HepG2 (cell line): Measurements from ENCODE around the gene NEIL3. TPM values are rescaled to one million over a fixed set of nuclear protein-coding genes. Genes with fewer than 3 reads are reported as not detected.

Source experiments
- ATM ChIP-seq: fragments of 450-650 bp; IDR thresholded peaks from 2 replicates; pipeline ENCODE4 v1.7.1; 2017; ENCODE audit warnings: mild to moderate bottlenecking, borderline replicate concordance
- BATF2 ChIP-seq: sonication (generic); formaldehyde crosslinking; IDR thresholded peaks from 2 replicates; pipeline ENCODE4 v1.8.0; 2022; ENCODE audit warnings: mild to moderate bottlenecking, missing genetic modification reagents, moderate library complexity
- CHD2 ChIP-seq: IDR thresholded peaks from 2 replicates; pipeline ENCODE4 v1.6.1; 2011; ENCODE audit warnings: low read depth, low read length, improper control_type of control experiment
- HNF4A ChIP-seq: sonication (generic); formaldehyde crosslinking; IDR thresholded peaks from 2 replicates; pipeline ENCODE4 v1.4.0; 2020; ENCODE audit warnings: missing genetic modification reagents
- JUND ChIP-seq: sonication (generic); formaldehyde crosslinking; IDR thresholded peaks from 2 replicates; pipeline ENCODE4 v1.8.0; 2022; ENCODE audit warnings: mild to moderate bottlenecking, missing genetic modification reagents
- KDM1A ChIP-seq: IDR thresholded peaks from 2 replicates; pipeline ENCODE4 v1.6.1; 2016; ENCODE audit warnings: missing compliant biosample characterization
- NAIF1 ChIP-seq: sonication (generic); formaldehyde crosslinking; IDR thresholded peaks from 2 replicates; pipeline ENCODE4 v1.5.0; 2020; ENCODE audit warnings: mild to moderate bottlenecking, missing genetic modification reagents, borderline replicate concordance
- POLR2AphosphoS5 ChIP-seq: IDR thresholded peaks from 2 replicates; pipeline ENCODE4 v1.6.1; 2012; ENCODE audit warnings: low read depth, low read length
- POLR2G ChIP-seq: fragments of 200-400 bp; formaldehyde crosslinking; IDR thresholded peaks from 2 replicates; pipeline ENCODE4 v1.6.1; 2018; ENCODE audit warnings: mild to moderate bottlenecking, low read depth, low read length, moderate library complexity
- SP140L ChIP-seq: sonication (generic); formaldehyde crosslinking; IDR thresholded peaks from 2 replicates; pipeline ENCODE4 v1.4.0; 2020; ENCODE audit warnings: missing genetic modification reagents, borderline replicate concordance
- TCF12 ChIP-seq, 2 experiments: fragments of 450-650 bp in 1 of 2; sonication (generic) in 1 of 2; formaldehyde crosslinking in 1 of 2; IDR thresholded peaks; 2 replicates each; pipeline versions ENCODE4 v1.6.1 to v1.8.0; 2017 to 2022; ENCODE audit warnings: antibody characterized with exemption in 1 of 2, mild to moderate bottlenecking in 1 of 2, missing genetic modification reagents in 1 of 2, moderate library complexity in 1 of 2
- ZBTB21 ChIP-seq: sonication (generic); formaldehyde crosslinking; IDR thresholded peaks from 2 replicates; pipeline ENCODE4 v1.4.0; 2020; ENCODE audit warnings: missing genetic modification reagents
- ZBTB26 ChIP-seq: IDR thresholded peaks from 2 replicates; pipeline ENCODE4 v1.6.1; 2016; ENCODE audit warnings: missing compliant biosample characterization, missing genetic modification reagents, borderline replicate concordance
- ZFAT ChIP-seq: sonication (generic); formaldehyde crosslinking; conservative IDR thresholded peaks from 2 replicates; pipeline ENCODE4 v1.8.1; 2023; ENCODE audit warnings: missing genetic modification reagents, inconsistent platforms
- ZFP82 ChIP-seq: sonication (generic); formaldehyde crosslinking; IDR thresholded peaks from 2 replicates; pipeline ENCODE4 v1.5.1; 2020; ENCODE audit warnings: mild to moderate bottlenecking, missing genetic modification reagents, borderline replicate concordance
- ZFYVE20 ChIP-seq: sonication (generic); formaldehyde crosslinking; IDR thresholded peaks from 2 replicates; pipeline ENCODE4 v1.8.0; 2023; ENCODE audit warnings: low read depth, mild to moderate bottlenecking, moderate library complexity, missing genetic modification reagents, borderline replicate concordance
- ZKSCAN1 ChIP-seq: fragments of 150-350 bp; IDR thresholded peaks from 2 replicates; pipeline ENCODE4 v1.6.1; 2014; ENCODE audit warnings: low read length
- ZKSCAN8 ChIP-seq: IDR thresholded peaks from 2 replicates; pipeline ENCODE4 v1.6.1; 2016; ENCODE audit warnings: borderline replicate concordance, missing genetic modification reagents, missing compliant biosample characterization
- ZNF256 ChIP-seq: sonication (generic); formaldehyde crosslinking; conservative IDR thresholded peaks from 2 replicates; pipeline ENCODE4 v1.4.0; 2020; ENCODE audit warnings: missing genetic modification reagents
- ZNF549 ChIP-seq: sonication (generic); formaldehyde crosslinking; IDR thresholded peaks from 2 replicates; pipeline ENCODE4 v1.5.0; 2020; ENCODE audit warnings: missing genetic modification reagents
- ZNF790 ChIP-seq: sonication (generic); formaldehyde crosslinking; IDR thresholded peaks from 2 replicates; pipeline ENCODE4 v1.8.0; 2022; ENCODE audit warnings: missing genetic modification reagents, mild to moderate bottlenecking, borderline replicate concordance
- polyA plus RNA-seq, 8 experiments: library from polyadenylated mRNA; depleted of rRNA in 3 of 8; stranded (reverse) in 7 of 8; unstranded in 1 of 8; fragments of >200 nt; fragmentation: Illumina TruSeq in 4 of 8; extraction: Trizol in 4 of 8; gene quantifications; 2 replicates each; pipeline versions ENCODE4 v1.2.1 to v1.2.3, GENCODE V29; 2011 to 2016; ENCODE audit warnings: low read depth in 4 of 8, missing spikeins in 1 of 8, mixed read lengths in 1 of 8; ENCODE audit not compliant: insufficient read depth in 1 of 8
- total RNA-seq, 5 experiments: library from RNA; depleted of rRNA; stranded (reverse); fragments of >200 nt; fragmentation: Illumina TruSeq; extraction: Trizol; gene quantifications; 2 replicates each; pipeline ENCODE4 v1.2.3, GENCODE V29; 2016; ENCODE audit warnings: low read depth in 1 of 5
- TF ChIP-seq, protein P1 (sequence below): sonication (generic); formaldehyde crosslinking; IDR thresholded peaks from 2 replicates; pipeline ENCODE4 v1.8.1; 2022; ENCODE audit warnings: mild to moderate bottlenecking, missing genetic modification reagents
- TF ChIP-seq, protein P2 (sequence below): sonication (generic); formaldehyde crosslinking; IDR thresholded peaks from 2 replicates; pipeline ENCODE4 v1.4.0; 2020; ENCODE audit warnings: missing genetic modification reagents
- TF ChIP-seq, protein P3 (sequence below): sonication (generic); formaldehyde crosslinking; IDR thresholded peaks from 2 replicates; pipeline ENCODE4 v1.4.0; 2020; ENCODE audit warnings: missing genetic modification reagents

The NEIL3 gene
- total and polyA plus RNA-seq, 2 of the 13 experiments (the other 11 are each of a cell fraction or from before 2014, with no cell fraction given) = 3.5 to 8.4 TPM

GRCh38 chr4:177309522-177310371, at the start of gene NEIL3 (continued):
- TF ChIP-seq ZBTB26 (CRISPR knock-in tag) (peak; percentile 13; the same call in 1 of the 2 replicates), NAIF1 (no peak), SP140L (CRISPR knock-in tag) (0 out of 2 replicates have a peak, but pooled peaks have one; percentile 5), JUND (no peak), ZNF790 (CRISPR knock-in tag) (no peak), HNF4A (CRISPR knock-in tag) (no peak), BATF2 (no peak; the same call in 1 of the 2 replicates), KDM1A (CRISPR knock-in tag) (no peak), ZFAT (no peak), ZNF549 (CRISPR knock-in tag) (no peak), ZKSCAN8 (no peak), POLR2G (peak; percentile 68), ZFYVE20 (CRISPR knock-in tag) (peak; percentile 78; the same call in 1 of the 2 replicates), CHD2 (peak; percentile 51; the same call in 1 of the 2 replicates), ATM (no peak), ZFP82 (CRISPR knock-in tag) (0 out of 2 replicates have a peak, but pooled peaks have one; percentile 64), POLR2AphosphoS5 (peak; percentile 70), ZBTB21 (no peak), ZNF256 (peak; percentile 66; the same call in 1 of the 2 replicates), ZKSCAN1 (no peak), TCF12 (IDR thresholded peaks at IDR 0.05) (no peak), TCF12 (CRISPR knock-in tag; IDR thresholded peaks at IDR 0.05) (no peak)
- TF ChIP-seq, protein P1, sequence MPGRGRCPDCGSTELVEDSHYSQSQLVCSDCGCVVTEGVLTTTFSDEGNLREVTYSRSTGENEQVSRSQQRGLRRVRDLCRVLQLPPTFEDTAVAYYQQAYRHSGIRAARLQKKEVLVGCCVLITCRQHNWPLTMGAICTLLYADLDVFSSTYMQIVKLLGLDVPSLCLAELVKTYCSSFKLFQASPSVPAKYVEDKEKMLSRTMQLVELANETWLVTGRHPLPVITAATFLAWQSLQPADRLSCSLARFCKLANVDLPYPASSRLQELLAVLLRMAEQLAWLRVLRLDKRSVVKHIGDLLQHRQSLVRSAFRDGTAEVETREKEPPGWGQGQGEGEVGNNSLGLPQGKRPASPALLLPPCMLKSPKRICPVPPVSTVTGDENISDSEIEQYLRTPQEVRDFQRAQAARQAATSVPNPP (CRISPR knock-in tag) = no peak
- TF ChIP-seq, protein P2, sequence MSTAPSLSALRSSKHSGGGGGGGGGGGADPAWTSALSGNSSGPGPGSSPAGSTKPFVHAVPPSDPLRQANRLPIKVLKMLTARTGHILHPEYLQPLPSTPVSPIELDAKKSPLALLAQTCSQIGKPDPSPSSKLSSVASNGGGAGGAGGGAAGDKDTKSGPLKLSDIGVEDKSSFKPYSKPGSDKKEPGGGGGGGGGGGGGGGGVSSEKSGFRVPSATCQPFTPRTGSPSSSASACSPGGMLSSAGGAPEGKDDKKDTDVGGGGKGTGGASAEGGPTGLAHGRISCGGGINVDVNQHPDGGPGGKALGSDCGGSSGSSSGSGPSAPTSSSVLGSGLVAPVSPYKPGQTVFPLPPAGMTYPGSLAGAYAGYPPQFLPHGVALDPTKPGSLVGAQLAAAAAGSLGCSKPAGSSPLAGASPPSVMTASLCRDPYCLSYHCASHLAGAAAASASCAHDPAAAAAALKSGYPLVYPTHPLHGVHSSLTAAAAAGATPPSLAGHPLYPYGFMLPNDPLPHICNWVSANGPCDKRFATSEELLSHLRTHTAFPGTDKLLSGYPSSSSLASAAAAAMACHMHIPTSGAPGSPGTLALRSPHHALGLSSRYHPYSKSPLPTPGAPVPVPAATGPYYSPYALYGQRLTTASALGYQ (CRISPR knock-in tag) = 0 out of 2 replicates have a peak, but pooled peaks have one; percentile 22
- TF ChIP-seq, protein P3, sequence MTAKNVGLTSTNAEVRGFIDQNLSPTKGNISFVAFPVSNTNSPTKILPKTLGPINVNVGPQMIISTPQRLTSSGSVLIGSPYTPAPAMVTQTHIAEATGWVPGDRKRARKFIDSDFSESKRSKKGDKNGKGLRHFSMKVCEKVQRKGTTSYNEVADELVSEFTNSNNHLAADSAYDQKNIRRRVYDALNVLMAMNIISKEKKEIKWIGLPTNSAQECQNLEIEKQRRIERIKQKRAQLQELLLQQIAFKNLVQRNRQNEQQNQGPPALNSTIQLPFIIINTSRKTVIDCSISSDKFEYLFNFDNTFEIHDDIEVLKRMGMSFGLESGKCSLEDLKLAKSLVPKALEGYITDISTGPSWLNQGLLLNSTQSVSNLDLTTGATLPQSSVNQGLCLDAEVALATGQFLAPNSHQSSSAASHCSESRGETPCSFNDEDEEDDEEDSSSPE (CRISPR knock-in tag) = peak; percentile 99
